SK-N-SH (cell line): ENCODE data around the gene BTN3A1. TPM values are rescaled to one million over a fixed set of nuclear protein-coding genes. Genes with fewer than 3 reads are reported as not detected.
A peak's percentile ranks its signal among the peaks of the same experiment; 100 is the strongest.
"Not testable (repeated sequence)": the region's sequence is repeated elsewhere in the genome, so short reads cannot be mapped to it uniquely, and the experiment has no call there.

Experiments
- CTCF ChIA-PET: fragments of 300-600, 350-600 bp; formaldehyde crosslinking; extraction: SDS; loops from one replicate; lab custom pipeline; 2021; lab: Yijun Ruan, JAX
- POLR2A ChIA-PET: fragments of 350-600 bp; sonication (Branson Sonifier 250); formaldehyde crosslinking; extraction: SDS; loops from one replicate; lab custom pipeline; 2020; ENCODE audit warnings: antibody characterized with exemption, inconsistent platforms; lab: Yijun Ruan, JAX
- DNase-seq: peaks from one replicate; pipeline ENCODE4 v3.0.0; 2012
- H2AFZ ChIP-seq: fragments of 200-600 bp; sonication (generic); 2 replicates; pipeline ENCODE4 v1.8.1; 2016; ENCODE audit warnings: antibody characterized with exemption, mild to moderate bottlenecking, low read depth
- H3F3A ChIP-seq: fragments of 200-600 bp; sonication (generic); replicated peaks from 2 replicates; pipeline ENCODE3; 2016; ENCODE audit warnings: antibody characterized with exemption, mild to moderate bottlenecking; ENCODE audit not compliant: insufficient read depth
- H3K27ac ChIP-seq, 2 experiments: fragments of 200-500 bp in 1 of 2; fragments of 200-600 bp in 1 of 2; sonication (Bioruptor generic) in 1 of 2; sonication (generic), shearing (Covaris generic) in 1 of 2; 2 replicates each; pipeline versions ENCODE4 v1.5.1 to v1.6.1; 2014 to 2016; ENCODE audit warnings: low read depth in 2 of 2, inconsistent platforms in 1 of 2, low read length in 1 of 2, mild to moderate bottlenecking in 1 of 2, mixed read lengths in 1 of 2
- H3K27me3 ChIP-seq: fragments of 200-600 bp; sonication (generic), shearing (Covaris generic); 2 replicates; pipeline ENCODE4 v1.6.1; 2016; ENCODE audit warnings: mixed run types; ENCODE audit not compliant: insufficient read depth
- H3K36me3 ChIP-seq, 2 experiments: fragments of 200-500 bp in 1 of 2; fragments of 200-600 bp in 1 of 2; sonication (Bioruptor generic) in 1 of 2; sonication (generic) in 1 of 2; replicated peaks in 1 of 2; 2 replicates each; pipeline versions ENCODE3 to v1.5.1; 2014 to 2016; ENCODE audit warnings: low read length in 1 of 2, mild to moderate bottlenecking in 1 of 2; ENCODE audit not compliant: insufficient read depth in 2 of 2, control insufficient read depth in 1 of 2
- H3K4me1 ChIP-seq, 2 experiments: fragments of 200-500 bp in 1 of 2; fragments of 200-600 bp in 1 of 2; sonication (Bioruptor generic) in 1 of 2; sonication (generic), shearing (Covaris generic) in 1 of 2; 2 replicates each; pipeline versions ENCODE4 v1.5.1 to v1.6.1; 2014 to 2016; ENCODE audit warnings: low read depth in 1 of 2, low read length in 1 of 2, mixed run types in 1 of 2; ENCODE audit not compliant: insufficient read depth in 2 of 2, control insufficient read depth in 1 of 2
- H3K4me2 ChIP-seq: fragments of 200-600 bp; sonication (generic), shearing (Covaris generic); 2 replicates; pipeline ENCODE4 v1.6.1; 2017; ENCODE audit warnings: mixed run types
- H3K4me3 ChIP-seq, 2 experiments: fragments of 200-500 bp in 1 of 2; fragments of 200-600 bp in 1 of 2; sonication (Bioruptor generic) in 1 of 2; sonication (generic), shearing (Covaris generic) in 1 of 2; 2 replicates each; pipeline versions ENCODE4 v1.5.1 to v1.8.1; 2014 to 2016; ENCODE audit warnings: low read depth in 2 of 2, inconsistent platforms in 1 of 2, low read length in 1 of 2, mild to moderate bottlenecking in 1 of 2, mixed read lengths in 1 of 2, moderate library complexity in 1 of 2
- H3K79me2 ChIP-seq: fragments of 200-600 bp; sonication (generic); 2 replicates; pipeline ENCODE4 v1.8.1; 2017; ENCODE audit warnings: mild to moderate bottlenecking; ENCODE audit not compliant: insufficient read depth
- H3K9ac ChIP-seq: fragments of 200-600 bp; sonication (generic); 2 replicates; pipeline ENCODE4 v1.6.1; 2017; ENCODE audit warnings: mixed run types
- H3K9me2 ChIP-seq: fragments of 200-600 bp; sonication (generic); 2 replicates; pipeline ENCODE4 v1.6.1; 2017; ENCODE audit warnings: mixed run types
- H3K9me3 ChIP-seq: fragments of 200-600 bp; sonication (generic); 2 replicates; pipeline ENCODE4 v1.6.1; 2017; ENCODE audit warnings: mixed run types, mild to moderate bottlenecking, moderate library complexity
- H4K20me1 ChIP-seq: fragments of 200-600 bp; sonication (generic); 2 replicates; pipeline ENCODE4 v1.6.1; 2017; ENCODE audit warnings: mild to moderate bottlenecking, mixed run types; ENCODE audit not compliant: insufficient read depth
- EZH2phosphoT487 ChIP-seq: fragments of 200-600 bp; sonication (generic); IDR thresholded peaks from 2 replicates; pipeline ENCODE4 v1.6.1; 2017; ENCODE audit warnings: low read depth, mixed run types, mild to moderate bottlenecking, antibody characterized with exemption, moderate library complexity, borderline replicate concordance
- RAD21 ChIP-seq: IDR thresholded peaks from 2 replicates; pipeline ENCODE4 v1.6.1; 2012; ENCODE audit warnings: mild to moderate bottlenecking, low read length
- RFX5 ChIP-seq: IDR thresholded peaks from 2 replicates; pipeline ENCODE4 v1.6.1; 2012; ENCODE audit warnings: mild to moderate bottlenecking, improper control_type of control experiment, low read length
- SMC3 ChIP-seq: IDR thresholded peaks from 2 replicates; pipeline ENCODE4 v1.6.1; 2012; ENCODE audit warnings: low read depth, low read length, improper control_type of control experiment
- TAF1 ChIP-seq: IDR thresholded peaks from 2 replicates; pipeline ENCODE4 v1.6.1; 2012; ENCODE audit warnings: low read depth, mild to moderate bottlenecking, low read length, moderate library complexity, borderline replicate concordance
- TCF12 ChIP-seq: IDR thresholded peaks from 2 replicates; pipeline ENCODE4 v1.4.0; 2012
- YY1 ChIP-seq: IDR thresholded peaks from 2 replicates; pipeline ENCODE4 v1.4.0; 2012; ENCODE audit warnings: low read depth, mild to moderate bottlenecking
- WGBS: methylation state at CpG from one replicate; pipeline ENCODE4 v1.1.6; 2017; ENCODE audit warnings: low lambda C conversion rate; 5-methylcytosine and 5-hydroxymethylcytosine counted together
- polyA plus RNA-seq, 3 experiments: library from polyadenylated mRNA; depleted of rRNA; stranded (reverse); fragments of >200 nt; gene quantifications; 2 replicates each; pipeline ENCODE4 v1.2.3, GENCODE V29; 2012
- TF ChIP-seq, protein P1 (sequence below): fragments of 200-600 bp; sonication (generic); IDR thresholded peaks from 2 replicates; pipeline ENCODE4 v1.6.1; 2017; ENCODE audit warnings: antibody characterized with exemption, mild to moderate bottlenecking, moderate library complexity
- TF ChIP-seq, protein P2 (sequence below): IDR thresholded peaks from 2 replicates; pipeline ENCODE4 v1.6.1; 2012; ENCODE audit warnings: mild to moderate bottlenecking, low read depth, low read length, moderate library complexity

The BTN3A1 gene
- polyA plus RNA-seq, 1 of the 3 experiments (the other 2 are of a cell fraction): 14.2 TPM

DNA sequence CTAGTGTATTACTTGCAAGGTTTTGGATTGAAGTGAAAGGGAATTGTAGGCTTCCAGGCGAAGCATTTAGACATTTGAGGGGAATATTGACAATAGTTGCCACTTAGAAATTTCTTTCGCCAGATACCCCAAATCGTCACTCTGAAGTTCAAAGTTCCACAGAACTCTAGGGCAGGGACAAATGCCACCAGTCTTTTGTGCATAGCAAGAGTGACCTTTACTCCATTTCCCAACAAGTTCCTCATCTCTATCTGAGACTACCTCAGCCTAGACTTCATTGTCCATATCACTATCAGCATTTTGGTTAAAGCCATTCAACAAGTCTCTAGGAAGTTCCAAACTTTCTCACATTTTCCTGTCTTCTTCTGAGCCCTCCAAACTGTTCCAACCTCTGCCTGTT is 16.7 kb downstream of the BTN3A1 start:
- H3K9me3 ChIP-seq, H3K27ac ChIP-seq, H3K9me2 ChIP-seq, H3K36me3 ChIP-seq, DNase-seq, H3F3A ChIP-seq, H3K27me3 ChIP-seq, H4K20me1 ChIP-seq, POLR2A ChIA-PET, H2AFZ ChIP-seq, H3K9ac ChIP-seq, H3K4me3 ChIP-seq, H3K4me2 ChIP-seq, H3K4me1 ChIP-seq: not testable (repeated sequence)
- peaks cover 13% of the 10 kb centered on the region; the same call in 1 of the 2 replicates for H3K79me2 ChIP-seq
- 91% methylated on average over 3 of the region's 3 CpGs for WGBS
- CTCF ChIA-PET: interaction anchor here (2.1 kb wide), 1 partner anchor 77 kb away, joined by 7 read pairs; no protein-coding TSS in a partner anchor

DNA sequence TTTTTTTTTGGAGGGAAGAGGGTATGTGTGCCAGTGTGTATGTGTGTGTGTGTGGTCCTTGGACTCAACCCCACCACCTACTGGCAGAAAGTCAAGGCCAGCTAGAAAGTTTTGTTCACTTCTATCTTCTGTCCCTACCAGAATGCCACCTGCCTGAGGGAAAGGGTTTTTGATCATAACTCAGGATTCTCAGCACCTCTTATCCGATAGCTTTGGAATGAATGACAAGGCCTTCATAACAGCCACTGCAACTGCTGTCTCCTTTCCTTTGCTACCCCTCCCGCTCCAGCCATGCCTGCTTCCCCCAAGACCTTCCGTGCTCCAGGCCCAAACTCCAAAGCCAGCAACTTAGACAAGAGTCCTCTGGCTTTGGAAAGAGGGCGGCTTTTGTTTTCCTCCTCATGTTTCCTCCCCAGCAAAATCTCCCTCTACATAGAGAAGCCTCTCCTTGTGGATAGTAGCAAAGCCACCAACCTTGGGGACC is 18.7 kb downstream of the BTN3A1 start:
- Histone ChIP-seq H3K9me3 (no peaks in the 10 kb centered on the region), H3K36me3 (peaks cover 0 to 2% of the 10 kb centered on the region in 2 experiments), H4K20me1 (no peaks in the 10 kb centered on the region), H3K27ac (peak overlapping the region; percentile 62 to 83; a peak in 3 of 4 replicates), H3K4me3 (peak overlapping the region; percentile 92; a peak in 2 of 4 replicates), H3K27me3 (no peaks in the 10 kb centered on the region), H3K9ac (peak overlapping the region; percentile 87; the same call in 1 of the 2 replicates), H3K79me2 (peaks cover 13% of the 10 kb centered on the region; the same call in 1 of the 2 replicates), H3K4me2 (peak overlapping the region; percentile 75), H3K4me1 (peaks cover 0 to 8% of the 10 kb centered on the region in 2 experiments; a peak in 1 of 4 replicates), H3K9me2 (no peaks in the 10 kb centered on the region), H3F3A (no peaks in the 10 kb centered on the region), H2AFZ (peak overlapping the region; percentile 97)
- CTCF ChIA-PET: interaction anchor here (1.1 to 1.4 kb wide), 4 partner anchors 8 to 84 kb away, joined by 3 to 5 read pairs (median 4); no protein-coding TSS in a partner anchor
- POLR2A ChIA-PET: no interaction called here
- DNase-seq: peak; percentile 48
- 81% methylated on average over 4 of the region's 4 CpGs for WGBS
- TF ChIP-seq, protein P1, sequence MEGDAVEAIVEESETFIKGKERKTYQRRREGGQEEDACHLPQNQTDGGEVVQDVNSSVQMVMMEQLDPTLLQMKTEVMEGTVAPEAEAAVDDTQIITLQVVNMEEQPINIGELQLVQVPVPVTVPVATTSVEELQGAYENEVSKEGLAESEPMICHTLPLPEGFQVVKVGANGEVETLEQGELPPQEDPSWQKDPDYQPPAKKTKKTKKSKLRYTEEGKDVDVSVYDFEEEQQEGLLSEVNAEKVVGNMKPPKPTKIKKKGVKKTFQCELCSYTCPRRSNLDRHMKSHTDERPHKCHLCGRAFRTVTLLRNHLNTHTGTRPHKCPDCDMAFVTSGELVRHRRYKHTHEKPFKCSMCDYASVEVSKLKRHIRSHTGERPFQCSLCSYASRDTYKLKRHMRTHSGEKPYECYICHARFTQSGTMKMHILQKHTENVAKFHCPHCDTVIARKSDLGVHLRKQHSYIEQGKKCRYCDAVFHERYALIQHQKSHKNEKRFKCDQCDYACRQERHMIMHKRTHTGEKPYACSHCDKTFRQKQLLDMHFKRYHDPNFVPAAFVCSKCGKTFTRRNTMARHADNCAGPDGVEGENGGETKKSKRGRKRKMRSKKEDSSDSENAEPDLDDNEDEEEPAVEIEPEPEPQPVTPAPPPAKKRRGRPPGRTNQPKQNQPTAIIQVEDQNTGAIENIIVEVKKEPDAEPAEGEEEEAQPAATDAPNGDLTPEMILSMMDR: peak; percentile 61
- TF ChIP-seq EZH2phosphoT487 (no peak), RAD21 (peak; percentile 36), TCF12 (no peak), SMC3 (peak; percentile 37), YY1 (no peak), RFX5 (peak; percentile 76; the same call in 1 of the 2 replicates), TAF1 (no peak)
- TF ChIP-seq, protein P2, sequence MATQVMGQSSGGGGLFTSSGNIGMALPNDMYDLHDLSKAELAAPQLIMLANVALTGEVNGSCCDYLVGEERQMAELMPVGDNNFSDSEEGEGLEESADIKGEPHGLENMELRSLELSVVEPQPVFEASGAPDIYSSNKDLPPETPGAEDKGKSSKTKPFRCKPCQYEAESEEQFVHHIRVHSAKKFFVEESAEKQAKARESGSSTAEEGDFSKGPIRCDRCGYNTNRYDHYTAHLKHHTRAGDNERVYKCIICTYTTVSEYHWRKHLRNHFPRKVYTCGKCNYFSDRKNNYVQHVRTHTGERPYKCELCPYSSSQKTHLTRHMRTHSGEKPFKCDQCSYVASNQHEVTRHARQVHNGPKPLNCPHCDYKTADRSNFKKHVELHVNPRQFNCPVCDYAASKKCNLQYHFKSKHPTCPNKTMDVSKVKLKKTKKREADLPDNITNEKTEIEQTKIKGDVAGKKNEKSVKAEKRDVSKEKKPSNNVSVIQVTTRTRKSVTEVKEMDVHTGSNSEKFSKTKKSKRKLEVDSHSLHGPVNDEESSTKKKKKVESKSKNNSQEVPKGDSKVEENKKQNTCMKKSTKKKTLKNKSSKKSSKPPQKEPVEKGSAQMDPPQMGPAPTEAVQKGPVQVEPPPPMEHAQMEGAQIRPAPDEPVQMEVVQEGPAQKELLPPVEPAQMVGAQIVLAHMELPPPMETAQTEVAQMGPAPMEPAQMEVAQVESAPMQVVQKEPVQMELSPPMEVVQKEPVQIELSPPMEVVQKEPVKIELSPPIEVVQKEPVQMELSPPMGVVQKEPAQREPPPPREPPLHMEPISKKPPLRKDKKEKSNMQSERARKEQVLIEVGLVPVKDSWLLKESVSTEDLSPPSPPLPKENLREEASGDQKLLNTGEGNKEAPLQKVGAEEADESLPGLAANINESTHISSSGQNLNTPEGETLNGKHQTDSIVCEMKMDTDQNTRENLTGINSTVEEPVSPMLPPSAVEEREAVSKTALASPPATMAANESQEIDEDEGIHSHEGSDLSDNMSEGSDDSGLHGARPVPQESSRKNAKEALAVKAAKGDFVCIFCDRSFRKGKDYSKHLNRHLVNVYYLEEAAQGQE: no peak
- TF ChIP-seq, all 33 proteins: peak for 4
